Measurements from ENCODE around the gene APLNR.

Gene APLNR

GRCh38 chr11:57251037-57251436, 14.0 kb upstream of the APLNR start:
- DNase-seq, result no peak

- DNase-seq, result peak in 2 of 5 experiments; percentile 18 to 41
These were observed 12.6 kb upstream of the APLNR start for GRCh38 chr11:57249384-57250319.

GRCh38 chr11:57248780-57249383, 11.8 kb upstream of the APLNR start:
- no peak for DNase-seq

DNA sequence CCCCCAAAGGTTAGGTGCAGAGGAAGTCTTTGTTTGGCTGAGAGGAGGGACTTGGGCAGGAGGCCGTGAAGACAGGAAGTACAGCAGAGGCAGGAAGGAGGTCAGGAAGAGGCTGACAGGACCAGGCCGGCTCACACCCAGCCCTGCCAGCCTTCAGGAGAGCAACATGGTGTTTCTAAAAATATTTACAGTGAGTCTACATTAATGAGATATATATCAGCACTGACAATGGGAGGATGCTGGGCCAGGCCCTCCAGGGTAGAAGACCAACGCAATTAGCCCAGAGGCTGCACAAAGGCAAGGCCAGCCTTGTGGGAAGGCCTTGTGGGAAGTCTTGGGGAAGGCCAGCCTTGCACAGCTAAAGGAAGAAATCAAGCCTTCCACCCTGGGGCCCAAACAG, 7.9 kb upstream of the APLNR start:
- DNase-seq, result no peak

GRCh38 chr11:57241353-57241972, 4.4 kb upstream of the APLNR start:
- DNase-seq, result no peak

DNA sequence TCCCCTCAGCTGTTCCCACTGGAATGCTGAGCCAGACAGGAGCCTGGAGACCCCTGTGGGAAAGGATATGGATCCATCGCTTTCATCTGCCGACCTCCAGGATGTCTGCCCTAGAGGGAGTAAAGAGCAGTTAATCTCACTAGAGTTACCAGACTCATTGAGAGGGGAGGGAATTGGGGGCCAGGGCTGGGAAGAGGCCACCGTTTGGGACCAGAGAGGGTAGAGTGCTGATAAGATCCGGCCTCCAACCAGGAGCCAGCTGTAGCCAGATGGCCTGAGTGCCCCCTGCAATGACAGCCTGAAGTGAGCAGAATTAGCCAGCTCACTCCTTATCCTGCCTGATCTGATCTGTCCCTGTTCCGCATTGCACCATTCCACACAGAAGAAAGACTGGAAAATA, 3.7 kb upstream of the APLNR start:
- DNase-seq, result no peak

DNA sequence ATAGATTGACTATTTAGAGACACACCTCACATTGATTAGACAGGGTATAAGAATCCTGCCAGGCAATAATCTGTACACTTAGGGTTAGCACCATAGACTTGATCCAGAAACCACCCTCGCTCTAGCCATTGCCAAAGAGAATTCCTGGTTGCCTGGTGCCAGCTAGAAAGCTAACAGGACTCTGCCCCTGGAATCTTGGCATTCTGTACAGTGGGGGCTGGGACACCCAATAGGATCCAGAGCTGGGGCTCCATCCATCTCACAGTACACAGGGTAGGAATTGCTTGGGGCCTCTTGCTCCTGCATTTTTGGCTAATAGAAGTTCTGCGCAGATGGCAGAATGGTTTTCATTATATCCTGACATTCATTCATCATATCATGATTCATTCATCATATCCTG, 3.0 kb upstream of the APLNR start:
- no peak for DNase-seq

DNA sequence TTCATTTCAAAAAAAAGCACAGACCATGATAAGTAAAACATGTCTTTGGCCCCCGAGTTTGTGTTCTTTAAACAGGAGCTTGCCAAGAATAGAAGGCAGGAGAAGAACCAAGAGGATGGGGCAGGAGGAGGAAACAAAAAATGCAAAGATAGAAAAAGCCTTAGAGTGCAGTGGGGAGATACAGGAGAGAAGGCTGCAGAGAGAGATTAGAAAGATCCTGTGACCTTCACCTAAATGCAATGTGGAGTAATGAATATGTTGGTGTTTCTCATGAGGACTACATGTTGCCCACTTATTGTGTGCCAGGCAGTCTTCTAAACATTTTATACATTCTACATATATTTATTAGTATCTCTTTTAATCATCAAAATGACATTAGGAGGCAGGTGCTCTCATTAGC, 2.3 kb upstream of the APLNR start:
- DNase-seq, result no peak

- DNase-seq, result no peak
These were observed 1.0 kb downstream of the APLNR start for GRCh38 chr11:57235761-57236703.

GRCh38 chr11:57233702-57234101, 3.3 kb downstream of the APLNR start:
- DNase-seq, result no peak

DNA sequence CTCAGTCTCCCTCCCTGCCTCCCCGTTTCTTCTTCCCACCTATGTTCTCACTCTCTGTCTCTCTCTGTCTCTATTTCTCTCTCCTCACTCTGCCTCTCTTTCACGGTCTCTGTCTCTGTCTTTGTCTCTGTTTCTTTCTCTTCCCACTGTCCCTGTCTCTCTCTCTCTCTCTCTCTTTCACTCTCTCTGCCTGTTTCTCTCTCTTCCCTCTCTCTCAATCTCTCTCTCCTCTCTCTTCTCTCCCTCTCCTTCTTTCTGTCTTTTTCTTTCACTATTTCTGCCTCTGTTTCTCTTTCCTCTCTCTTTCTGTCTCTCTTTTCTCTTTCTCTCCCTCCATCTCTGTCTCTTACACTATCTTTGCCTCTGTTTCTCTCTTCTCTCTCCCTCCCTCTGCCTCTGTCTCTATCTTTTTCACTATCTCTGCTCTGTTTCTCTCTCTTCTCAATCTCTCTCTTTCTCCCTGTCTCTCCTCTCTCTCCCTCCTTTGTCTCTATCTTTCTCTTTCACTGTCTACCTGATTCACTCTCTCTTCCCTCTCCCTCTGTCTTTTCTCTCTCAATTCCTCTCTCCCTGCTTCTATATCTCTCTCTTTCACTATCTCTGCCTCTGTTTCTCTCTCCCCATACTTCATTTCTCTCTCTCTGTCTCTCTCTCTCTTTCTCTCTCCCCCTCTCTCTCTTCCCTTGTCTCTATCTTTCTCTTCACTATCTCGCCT, 5.4 kb downstream of the APLNR start:
- no peak for DNase-seq

DNA sequence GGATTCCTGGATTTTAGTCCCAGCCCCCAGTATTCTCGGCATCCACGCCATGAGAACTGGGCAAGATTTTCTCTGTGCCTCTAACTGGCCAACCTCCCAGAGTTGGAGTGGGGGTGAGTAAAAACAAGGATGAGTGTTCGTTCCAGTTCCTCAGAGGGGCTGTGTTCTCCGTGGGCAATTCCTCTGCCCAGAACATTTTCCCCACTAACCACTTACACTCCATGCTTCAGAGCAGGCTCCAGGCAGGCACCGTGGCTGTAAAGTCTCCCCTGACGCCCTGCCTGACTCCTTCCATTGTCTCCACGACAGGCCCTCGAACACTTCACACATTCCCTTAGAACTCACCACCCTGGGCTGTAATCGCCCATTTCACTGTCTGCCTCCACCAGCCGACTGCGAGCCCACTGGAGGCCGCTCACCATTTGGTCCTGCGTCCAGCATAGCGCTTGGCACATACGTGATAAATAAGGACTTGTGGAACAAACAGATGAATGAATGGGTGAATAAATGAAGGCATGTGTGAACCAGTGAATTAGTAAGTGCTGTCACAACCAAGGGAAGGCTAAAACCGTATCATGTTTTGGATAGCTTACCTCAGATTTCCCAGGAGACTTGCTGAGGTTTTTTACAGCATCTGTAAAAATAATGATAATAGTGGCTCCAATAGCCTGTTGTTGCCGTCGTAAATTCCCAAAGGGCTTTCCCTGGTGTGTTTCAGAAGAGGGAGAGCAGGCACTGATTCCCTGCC, 6.1 kb downstream of the APLNR start:
- DNase-seq, result no peak

GRCh38 chr11:57230316-57230715, 6.7 kb downstream of the APLNR start:
- DNase-seq, result no peak

DNA sequence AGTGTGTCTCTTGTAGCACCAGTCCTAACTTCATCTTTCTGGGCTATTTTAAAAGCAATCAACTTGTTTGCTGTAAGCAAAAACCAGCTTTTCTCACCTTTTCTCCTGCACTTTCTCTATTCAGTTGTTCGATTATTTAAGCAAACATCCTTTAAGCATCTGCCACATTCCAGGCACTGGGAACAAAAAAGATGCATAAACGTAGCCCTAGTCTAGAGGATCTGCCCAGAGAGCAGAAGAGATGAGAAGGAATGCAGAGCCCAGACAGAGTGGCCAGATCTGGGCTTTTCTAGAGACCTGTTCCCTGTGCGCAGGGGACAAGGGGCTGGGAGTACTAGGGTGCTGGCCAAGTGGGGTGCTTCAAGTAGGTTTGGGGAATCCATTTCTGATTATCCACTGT, 8.4 kb downstream of the APLNR start:
- no peak for DNase-seq

DNA sequence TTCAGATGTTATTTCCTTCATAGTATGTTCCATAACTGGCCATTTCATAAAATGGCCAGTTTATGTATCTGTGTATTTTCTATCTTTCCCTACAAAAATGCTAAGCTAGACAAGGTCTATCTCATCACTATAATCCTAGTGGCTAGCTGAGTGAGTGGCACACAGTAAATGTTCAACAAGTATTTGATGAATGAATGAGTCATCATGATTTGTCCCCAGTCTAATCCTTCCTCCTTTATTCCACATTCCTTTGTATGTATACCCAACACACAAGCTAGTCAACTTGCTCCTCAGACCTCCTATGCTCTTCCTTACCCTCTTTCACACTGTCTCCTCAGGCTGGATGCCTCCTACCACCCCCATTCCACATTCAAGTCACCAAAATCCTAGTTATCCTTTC, 12.5 kb downstream of the APLNR start:
- no peak for DNase-seq

DNA sequence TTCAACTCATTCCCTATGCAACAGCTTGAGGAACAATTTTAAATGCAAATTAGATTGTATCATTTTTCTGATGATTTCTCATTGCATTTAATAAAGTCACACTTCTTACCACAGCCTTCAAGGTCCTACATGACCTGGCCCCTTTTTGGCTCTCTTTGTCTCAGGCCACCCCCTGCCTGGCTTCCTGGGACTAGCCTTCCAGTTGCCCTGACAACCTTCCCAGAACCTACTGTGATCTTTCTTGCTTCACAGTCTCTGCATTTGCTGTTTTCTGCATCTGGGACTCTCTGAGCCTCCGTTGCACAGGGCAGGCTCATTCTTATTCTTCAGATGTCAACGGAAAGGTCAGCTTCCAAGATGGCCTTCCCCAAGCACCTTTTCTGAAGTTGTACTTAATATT, 12.9 kb downstream of the APLNR start:
- no peak for DNase-seq

DNA sequence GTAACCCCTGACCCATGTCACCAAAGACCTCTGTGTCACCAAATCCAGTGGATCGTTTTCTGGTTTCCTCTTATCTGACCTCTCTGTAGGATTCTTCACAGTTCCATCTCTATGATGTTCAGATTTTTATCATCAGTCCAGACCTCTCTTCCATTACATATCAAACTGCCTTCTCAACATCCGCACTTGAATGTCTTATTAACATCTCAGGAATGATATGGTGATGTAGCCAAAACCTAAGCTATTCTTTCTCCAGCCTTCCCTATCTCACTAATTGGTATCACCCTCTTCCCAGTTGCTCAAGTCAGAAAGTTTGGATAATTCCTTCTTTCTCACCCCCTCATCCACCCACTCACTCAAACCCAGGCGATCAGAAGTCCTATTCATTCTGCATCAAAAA, 13.4 kb downstream of the APLNR start:
- DNase-seq, result no peak

GRCh38 chr11:57222239-57222638, 14.8 kb downstream of the APLNR start:
- DNase-seq, result no peak

DNA sequence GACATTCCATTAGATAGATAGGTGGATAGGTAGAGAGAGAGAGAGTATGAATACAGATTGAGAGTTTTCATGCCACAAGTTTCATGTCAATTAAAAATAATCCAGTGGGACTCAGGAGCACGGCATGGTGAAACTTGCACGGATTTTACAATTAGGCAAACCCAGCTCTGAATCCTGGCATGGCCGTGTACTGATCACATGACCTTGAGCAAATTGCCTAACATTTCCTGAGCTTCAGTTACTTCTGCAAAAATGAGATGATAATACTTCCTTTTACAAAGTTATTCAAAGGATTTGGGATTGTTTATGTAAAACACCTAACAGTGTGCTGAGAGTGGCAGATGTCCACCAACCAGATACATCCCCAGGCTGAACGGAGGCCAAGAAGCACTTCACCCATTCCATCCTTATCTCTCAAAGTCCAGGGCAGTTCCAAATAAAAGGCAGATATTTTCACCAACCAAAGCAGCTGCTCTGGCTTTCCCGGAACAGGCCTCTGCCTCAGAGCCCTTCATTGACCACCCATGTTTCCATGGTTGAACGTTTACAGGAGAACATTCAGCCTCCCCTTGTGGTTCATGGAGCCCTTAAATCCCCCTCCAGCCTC, 17.9 kb downstream of the APLNR start:
- DNase-seq, result no peak

DNA sequence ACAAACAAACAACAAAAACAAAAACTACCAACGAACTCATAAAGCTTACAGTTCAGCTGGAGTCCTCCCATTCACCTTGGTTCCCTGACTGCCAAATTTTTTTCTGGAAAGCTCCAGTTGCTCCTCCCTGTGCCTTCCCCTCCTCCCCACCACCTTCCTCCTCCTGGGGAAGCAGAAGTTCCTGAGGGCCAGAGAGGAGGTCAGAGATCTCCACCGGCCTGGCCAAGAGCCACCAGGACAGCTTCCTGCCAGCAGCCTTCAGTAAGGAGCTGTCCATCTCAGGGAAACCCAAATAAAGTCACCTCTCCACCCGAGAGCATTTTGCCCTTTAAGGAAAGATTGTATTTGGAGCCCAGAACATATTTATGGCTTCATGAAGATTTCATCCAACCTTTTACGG, 20.0 kb downstream of the APLNR start:
- DNase-seq, result no peak

GRCh38 chr11:57216463-57216862, 20.6 kb downstream of the APLNR start:
- no peak for DNase-seq
